Left cardiac atrium (tissue), 2 donors: ENCODE results near the gene CECR2. TPM values are rescaled to one million over a fixed set of nuclear protein-coding genes. Genes with fewer than 3 reads are reported as not detected.

Experiments
- total RNA-seq, 2 donors: library from RNA; stranded (reverse); fragmentation: NEBNext Ultra II Directional; extraction: Animal tissue kit (Norgen Biotek cat#: 25700); gene quantifications; one replicate each; pipeline ENCODE4 v1.2.1, GENCODE V29; 2021
- donor health status: DM: no; HTN: yes; CAD: no; lungs with severe emphysema.
- donor health status: DM: yes; HTN: yes; CAD: no.

The CECR2 gene
- total RNA-seq, 2 donors from 2014 or later = 4.4 to 5.6 TPM

Other genes with a start within 250 kb of the CECR2 start
- under 1 TPM; 0.80 to 0.97 TPM for gene TMEM121B, start 248.1 kb upstream of the CECR2 start, total RNA-seq
- 10 to 100 TPM; 36.0 to 37.5 TPM for gene HDHD5, start 210.2 kb upstream of the CECR2 start, total RNA-seq
- gene ADA2, start 150.0 kb upstream of the CECR2 start, total RNA-seq = 10 to 100 TPM; 25.4 to 34.1 TPM
- 1 to 10 TPM; 1.6 to 3.6 TPM for gene SLC25A18, start 194.0 kb downstream of the CECR2 start, total RNA-seq